K562 (cell line): ENCODE measurements around the gene PYDC2.
"Not testable (repeated sequence)": the region's sequence is repeated elsewhere in the genome, so short reads cannot be mapped to it uniquely, and the experiment has no call there.

ENCODE experiments used
- BRF1 ChIP-seq: IDR thresholded peaks from 3 replicates; pipeline ENCODE4 v1.6.1; 2011; ENCODE audit warnings: borderline replicate concordance, mild to moderate bottlenecking; ENCODE audit not compliant: insufficient read length; ENCODE audit errors: extremely low read depth
- CTBP1 ChIP-seq: fragments of 450-650 bp; IDR thresholded peaks from 2 replicates; pipeline ENCODE4 v1.6.1; 2016; ENCODE audit warnings: borderline replicate concordance
- EZH2 ChIP-seq: IDR thresholded peaks from 2 replicates; pipeline ENCODE4 v1.6.1; 2012; ENCODE audit warnings: low read depth, mild to moderate bottlenecking, inconsistent platforms, low read length, borderline replicate concordance
- GATAD2B ChIP-seq: fragments of 450-650 bp; IDR thresholded peaks from 2 replicates; pipeline ENCODE4 v1.6.1; 2017; ENCODE audit warnings: mild to moderate bottlenecking, borderline replicate concordance
- HCFC1 ChIP-seq: IDR thresholded peaks from 2 replicates; pipeline ENCODE4 v1.6.1; 2012; ENCODE audit warnings: low read depth, low read length, improper control_type of control experiment
- HIVEP1 ChIP-seq: fragments of 250-450 bp; sonication (Bioruptor Pico); IDR thresholded peaks from 2 replicates; pipeline ENCODE4 v1.4.0; 2020; ENCODE audit warnings: mild to moderate bottlenecking
- JUND ChIP-seq, 2 experiments: IDR thresholded peaks; 2 replicates in 1 of 2; 3 replicates in 1 of 2; pipeline ENCODE4 v1.6.1; 2011; ENCODE audit warnings: borderline replicate concordance in 2 of 2, low read depth in 2 of 2, low read length in 2 of 2, improper control_type of control experiment in 1 of 2, missing biosample characterization in 1 of 2, missing genetic modification characterization in 1 of 2, missing genetic modification reagents in 1 of 2
- POLR2A ChIP-seq: fragments of 450-650 bp; conservative IDR thresholded peaks from 2 replicates; pipeline ENCODE4 v1.6.1; 2016
- U2AF2 ChIP-seq: fragments of 200-400 bp; formaldehyde crosslinking; optimal IDR thresholded peaks from 2 replicates; pipeline ENCODE3; 2017; ENCODE audit warnings: low read depth, mild to moderate bottlenecking, low read length
- ZFP30 ChIP-seq: fragments of 250-450 bp; sonication (Bioruptor Pico); IDR thresholded peaks from 2 replicates; pipeline ENCODE4 v1.8.0; 2022; ENCODE audit warnings: moderate library complexity, mild to moderate bottlenecking, inconsistent platforms, borderline replicate concordance
- TF ChIP-seq, protein P1 (sequence below), 3 experiments: IDR thresholded peaks in 2 of 3; conservative IDR thresholded peaks in 1 of 3; 2 replicates each; pipeline ENCODE4 v1.5.1; 2011 to 2012; ENCODE audit warnings: low read length in 3 of 3, mild to moderate bottlenecking in 3 of 3, control low read depth in 2 of 3, improper control_type of control experiment in 1 of 3, inconsistent platforms in 1 of 3, low read depth in 1 of 3, mixed read lengths in 1 of 3, moderate library complexity in 1 of 3; ENCODE audit not compliant: insufficient read depth in 2 of 3
- TF ChIP-seq, protein P2 (sequence below): fragments of 450-650 bp; IDR thresholded peaks from 2 replicates; pipeline ENCODE4 v1.6.1; 2017; ENCODE audit warnings: antibody characterized with exemption, mild to moderate bottlenecking

DNA sequence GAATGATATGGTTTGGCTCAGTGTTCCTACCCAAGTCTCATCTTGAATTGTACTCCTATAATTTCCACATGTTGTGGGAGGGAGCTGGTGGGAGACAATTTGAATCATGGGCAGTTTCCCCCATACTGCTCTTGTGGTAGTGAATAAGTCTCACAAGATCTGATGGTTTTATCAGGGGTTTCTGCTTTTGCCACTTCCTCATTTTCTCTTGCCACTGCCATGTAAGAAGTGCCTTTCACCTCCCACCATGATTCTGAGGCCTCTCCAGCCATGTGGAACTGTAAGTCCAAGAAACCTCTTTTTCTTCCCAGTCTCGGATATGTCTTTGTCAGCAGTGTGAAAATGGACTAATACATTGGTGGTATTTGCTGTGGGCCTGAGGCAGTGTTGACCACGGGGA is 23.0 kb downstream of the PYDC2 start:
- not testable (repeated sequence) for TF ChIP-seq JUND (IDR thresholded peaks at IDR 0.05; ENCODE audit: borderline replicate concordance, low read depth, low read length); JUND (tag; IDR thresholded peaks at IDR 0.05; ENCODE audit: borderline replicate concordance, low read depth, low read length); U2AF2; EZH2; POLR2A; HCFC1; HIVEP1 (CRISPR knock-in tag); BRF1; ZFP30 (CRISPR knock-in tag); CTBP1; GATAD2B
- TF ChIP-seq, protein P1, sequence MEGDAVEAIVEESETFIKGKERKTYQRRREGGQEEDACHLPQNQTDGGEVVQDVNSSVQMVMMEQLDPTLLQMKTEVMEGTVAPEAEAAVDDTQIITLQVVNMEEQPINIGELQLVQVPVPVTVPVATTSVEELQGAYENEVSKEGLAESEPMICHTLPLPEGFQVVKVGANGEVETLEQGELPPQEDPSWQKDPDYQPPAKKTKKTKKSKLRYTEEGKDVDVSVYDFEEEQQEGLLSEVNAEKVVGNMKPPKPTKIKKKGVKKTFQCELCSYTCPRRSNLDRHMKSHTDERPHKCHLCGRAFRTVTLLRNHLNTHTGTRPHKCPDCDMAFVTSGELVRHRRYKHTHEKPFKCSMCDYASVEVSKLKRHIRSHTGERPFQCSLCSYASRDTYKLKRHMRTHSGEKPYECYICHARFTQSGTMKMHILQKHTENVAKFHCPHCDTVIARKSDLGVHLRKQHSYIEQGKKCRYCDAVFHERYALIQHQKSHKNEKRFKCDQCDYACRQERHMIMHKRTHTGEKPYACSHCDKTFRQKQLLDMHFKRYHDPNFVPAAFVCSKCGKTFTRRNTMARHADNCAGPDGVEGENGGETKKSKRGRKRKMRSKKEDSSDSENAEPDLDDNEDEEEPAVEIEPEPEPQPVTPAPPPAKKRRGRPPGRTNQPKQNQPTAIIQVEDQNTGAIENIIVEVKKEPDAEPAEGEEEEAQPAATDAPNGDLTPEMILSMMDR (IDR thresholded peaks at IDR 0.05 in 2 of 3, conservative IDR thresholded peaks at IDR 0.05 in 1 of 3; ENCODE audit: insufficient read depth in 2 of 3, low read depth in 1 of 3, low read length in 3 of 3): not testable (repeated sequence)
- TF ChIP-seq, protein P2, sequence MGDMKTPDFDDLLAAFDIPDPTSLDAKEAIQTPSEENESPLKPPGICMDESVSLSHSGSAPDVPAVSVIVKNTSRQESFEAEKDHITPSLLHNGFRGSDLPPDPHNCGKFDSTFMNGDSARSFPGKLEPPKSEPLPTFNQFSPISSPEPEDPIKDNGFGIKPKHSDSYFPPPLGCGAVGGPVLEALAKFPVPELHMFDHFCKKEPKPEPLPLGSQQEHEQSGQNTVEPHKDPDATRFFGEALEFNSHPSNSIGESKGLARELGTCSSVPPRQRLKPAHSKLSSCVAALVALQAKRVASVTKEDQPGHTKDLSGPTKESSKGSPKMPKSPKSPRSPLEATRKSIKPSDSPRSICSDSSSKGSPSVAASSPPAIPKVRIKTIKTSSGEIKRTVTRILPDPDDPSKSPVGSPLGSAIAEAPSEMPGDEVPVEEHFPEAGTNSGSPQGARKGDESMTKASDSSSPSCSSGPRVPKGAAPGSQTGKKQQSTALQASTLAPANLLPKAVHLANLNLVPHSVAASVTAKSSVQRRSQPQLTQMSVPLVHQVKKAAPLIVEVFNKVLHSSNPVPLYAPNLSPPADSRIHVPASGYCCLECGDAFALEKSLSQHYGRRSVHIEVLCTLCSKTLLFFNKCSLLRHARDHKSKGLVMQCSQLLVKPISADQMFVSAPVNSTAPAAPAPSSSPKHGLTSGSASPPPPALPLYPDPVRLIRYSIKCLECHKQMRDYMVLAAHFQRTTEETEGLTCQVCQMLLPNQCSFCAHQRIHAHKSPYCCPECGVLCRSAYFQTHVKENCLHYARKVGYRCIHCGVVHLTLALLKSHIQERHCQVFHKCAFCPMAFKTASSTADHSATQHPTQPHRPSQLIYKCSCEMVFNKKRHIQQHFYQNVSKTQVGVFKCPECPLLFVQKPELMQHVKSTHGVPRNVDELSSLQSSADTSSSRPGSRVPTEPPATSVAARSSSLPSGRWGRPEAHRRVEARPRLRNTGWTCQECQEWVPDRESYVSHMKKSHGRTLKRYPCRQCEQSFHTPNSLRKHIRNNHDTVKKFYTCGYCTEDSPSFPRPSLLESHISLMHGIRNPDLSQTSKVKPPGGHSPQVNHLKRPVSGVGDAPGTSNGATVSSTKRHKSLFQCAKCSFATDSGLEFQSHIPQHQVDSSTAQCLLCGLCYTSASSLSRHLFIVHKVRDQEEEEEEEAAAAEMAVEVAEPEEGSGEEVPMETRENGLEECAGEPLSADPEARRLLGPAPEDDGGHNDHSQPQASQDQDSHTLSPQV: not testable (repeated sequence)
